T-helper 2 cell (primary cell): ENCODE measurements around the gene STMN1.
A peak's percentile ranks its signal among the peaks of the same experiment; 100 is the strongest.

Experiments
- DNase-seq, 5 experiments: peaks; one replicate each; pipeline versions ENCODE4 v3.0.0 to v3.0.0-alpha.2; 2012 to 2022

The STMN1 gene

DNA sequence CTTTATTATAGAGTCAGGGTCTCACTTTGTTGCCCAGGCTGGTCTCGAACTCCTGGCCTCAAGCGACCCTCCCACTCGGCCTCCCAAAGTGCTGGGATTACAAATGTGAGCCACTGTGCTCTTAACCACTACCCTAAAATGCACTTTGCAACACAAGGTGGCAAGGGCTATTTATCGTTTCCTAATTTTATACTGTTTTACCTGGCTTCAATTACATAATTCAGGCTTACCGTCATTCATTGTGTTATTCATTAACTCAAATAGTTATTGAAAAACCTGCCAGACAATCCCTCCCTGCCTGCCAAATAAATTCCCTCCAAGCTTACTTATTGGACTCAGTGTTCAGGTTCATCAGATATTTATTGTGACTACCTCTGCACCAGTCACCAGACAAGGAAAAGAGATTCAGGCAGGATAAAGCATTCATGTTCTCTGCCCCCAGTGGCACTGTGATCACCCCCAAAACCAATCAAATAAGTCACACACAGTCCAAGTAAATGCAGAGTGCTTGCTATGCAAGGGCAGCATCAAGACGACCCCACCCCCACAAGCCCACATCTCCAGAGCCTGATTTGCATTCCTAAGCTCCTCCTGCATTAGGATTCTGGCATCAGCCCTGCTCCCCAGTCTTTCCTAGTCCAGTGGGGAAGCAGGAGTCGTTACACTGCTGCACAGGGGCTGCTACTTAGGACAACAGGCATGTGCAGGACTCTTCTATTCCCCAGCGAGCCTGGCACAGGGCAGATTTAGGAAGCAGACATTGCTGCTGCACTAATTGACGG lies 38.8 kb downstream of the STMN1 start:
- no peak for DNase-seq

DNA sequence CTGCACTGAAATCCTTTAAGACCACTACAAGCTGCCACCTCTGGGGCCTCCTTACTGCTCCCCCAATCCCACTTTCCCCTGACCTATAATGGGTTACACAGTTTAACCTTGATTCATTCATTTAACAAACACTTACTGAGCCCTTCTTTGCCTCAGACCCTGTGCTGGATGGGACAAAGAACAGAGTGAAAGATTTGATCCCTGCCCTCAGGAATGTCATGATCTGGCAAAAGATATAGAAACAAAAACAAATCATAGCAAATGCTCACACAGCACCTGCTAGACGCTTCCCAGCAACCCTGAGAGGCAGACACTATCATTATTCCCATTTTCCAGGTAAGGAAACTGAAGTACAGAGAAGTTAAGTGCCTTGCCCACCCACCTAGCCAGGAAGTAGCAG lies 39.9 kb downstream of the STMN1 start:
- DNase-seq = no peak

GRCh38 chr1:25864434-25864833 lies 41.8 kb downstream of the STMN1 start:
- DNase-seq = no peak

- DNase-seq = no peak
These were observed 42.5 kb downstream of the STMN1 start for GRCh38 chr1:25863486-25864262.

DNA sequence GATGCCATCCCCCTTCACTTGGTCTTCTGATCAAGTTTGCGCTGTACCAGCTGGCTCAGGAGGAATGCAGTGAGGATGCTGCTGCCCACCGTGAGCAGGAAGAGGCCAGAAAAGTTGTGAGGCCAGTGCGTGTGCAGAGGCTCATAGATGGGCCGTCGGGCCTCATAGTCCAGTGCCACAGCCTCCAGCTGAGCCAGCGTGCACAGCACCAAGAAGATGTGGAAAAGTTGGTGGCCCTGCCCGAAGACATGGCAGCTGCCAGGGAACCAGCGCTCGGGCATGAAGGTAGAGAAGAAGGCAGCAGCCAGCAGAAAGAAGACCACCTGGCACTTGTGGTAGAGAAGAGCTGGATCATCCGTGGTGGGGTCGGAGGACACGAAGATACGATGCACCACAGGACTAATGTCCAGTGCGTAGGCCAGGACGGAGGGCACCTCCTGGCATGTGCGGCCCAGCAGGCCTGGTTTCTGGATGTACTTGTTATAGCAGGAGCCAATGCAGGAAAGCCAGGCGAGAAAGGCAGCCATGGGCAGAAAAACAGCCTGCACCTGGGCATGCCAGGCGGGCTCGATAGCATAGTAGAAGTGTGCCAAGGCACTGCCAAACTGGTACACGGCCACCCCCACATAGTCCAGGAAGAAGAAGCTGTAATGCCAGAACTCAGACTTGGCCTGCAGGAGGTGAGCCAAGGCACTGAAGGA lies 43.3 kb downstream of the STMN1 start:
- DNase-seq = no peak

GRCh38 chr1:25861316-25862286 lies 44.6 kb downstream of the STMN1 start:
- DNase-seq = no peak

GRCh38 chr1:25858906-25859789 lies 47.1 kb downstream of the STMN1 start, which contains the start of gene AUNIP:
Gene AUNIP, minus strand, starts transcription at chr1:25859457. Its CDS starts 100 bp downstream, at chr1:25859357.
- DNase-seq = peak; percentile 79 to 91 (median 83)

DNA sequence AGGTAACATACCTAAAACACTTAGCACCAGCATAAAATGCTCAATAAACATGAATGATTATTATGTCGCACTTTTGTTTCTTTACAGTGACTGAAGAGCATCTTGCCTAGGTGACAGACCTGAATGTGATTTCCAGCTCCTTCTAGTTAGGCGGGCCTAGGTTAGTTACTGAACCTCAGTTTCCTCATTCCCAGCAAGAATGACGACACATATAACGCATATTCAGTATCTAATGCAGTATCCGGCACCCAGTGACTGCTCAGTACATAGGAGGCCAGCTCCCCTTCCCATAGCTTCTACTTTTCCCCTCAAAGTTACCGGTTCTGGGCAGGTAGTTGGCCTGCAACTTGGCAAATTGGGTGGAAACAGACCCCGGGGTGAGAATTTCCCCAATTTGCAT lies 47.7 kb downstream of the STMN1 start:
- no peak for DNase-seq

DNA sequence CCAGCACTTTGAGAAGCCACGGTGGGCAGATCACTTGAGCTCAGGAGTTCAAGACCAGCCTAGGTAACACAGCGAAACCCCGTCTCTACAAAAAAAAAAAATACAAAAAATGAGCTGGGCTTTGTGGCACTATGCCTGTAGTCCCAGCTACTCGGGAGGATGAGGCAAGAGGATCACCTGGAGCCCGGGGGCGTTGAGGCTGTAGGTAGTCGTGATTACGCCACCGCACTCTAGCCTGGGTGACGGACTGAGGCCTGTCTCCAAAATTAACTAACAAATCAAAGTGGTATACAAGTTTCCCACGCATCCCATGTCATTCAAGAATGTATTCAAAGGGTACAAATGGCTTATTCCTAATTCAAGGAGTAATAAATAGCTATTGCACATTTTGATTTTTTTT lies 49.4 kb downstream of the STMN1 start:
- no peak for DNase-seq

GRCh38 chr1:25854554-25854953 lies 51.7 kb downstream of the STMN1 start:
- DNase-seq = no peak
